WTC11 (cell line): ENCODE results near the gene FAM193A. TPM values are rescaled to one million over a fixed set of nuclear protein-coding genes. Genes with fewer than 3 reads are reported as not detected.

ENCODE experiments used
- ATAC-seq: fragments of 200-7000 bp; cut with Tn5 transposase; 2 replicates; pipeline ENCODE4 v1.10.0; 2021; ENCODE audit warnings: mild to moderate bottlenecking, moderate library complexity
- CTCF ChIA-PET: fragments of 300-600 bp; sonication (Branson Sonifier 250); formaldehyde crosslinking; loops from one replicate; lab custom pipeline; 2021; ENCODE audit warnings: antibody characterized with exemption; lab: Charles Lee
- POLR2A ChIA-PET: fragments of 350-600 bp; sonication (Branson Sonifier 250); formaldehyde crosslinking; loops from one replicate; lab custom pipeline; 2021; ENCODE audit warnings: antibody characterized with exemption; lab: Charles Lee
- DNase-seq: peaks from one replicate; pipeline ENCODE4 v3.0.0; 2021; ENCODE audit warnings: low spot score
- H3K27ac Mint-ChIP-seq: 2 replicates; pipeline ENCODE4 v1.8.0; 2021; ENCODE audit warnings: mixed read lengths
- H3K27me3 Mint-ChIP-seq: 2 replicates; pipeline ENCODE4 v1.8.0; 2021; ENCODE audit warnings: low read depth, mild to moderate bottlenecking, moderate library complexity, mixed read lengths
- H3K36me3 Mint-ChIP-seq: 2 replicates; pipeline ENCODE4 v1.8.0; 2021; ENCODE audit warnings: mixed read lengths
- H3K4me1 Mint-ChIP-seq: 2 replicates; pipeline ENCODE4 v1.8.0; 2022; ENCODE audit warnings: mixed read lengths
- H3K4me3 Mint-ChIP-seq: 2 replicates; pipeline ENCODE4 v1.8.0; 2021; ENCODE audit warnings: mild to moderate bottlenecking, moderate library complexity, mixed read lengths
- H3K9me3 Mint-ChIP-seq: 2 replicates; pipeline ENCODE4 v1.8.0; 2021; ENCODE audit warnings: mixed read lengths
- CBFB ChIP-seq: sonication (generic); formaldehyde crosslinking; IDR thresholded peaks from 2 replicates; pipeline ENCODE4 v1.8.1; 2022; ENCODE audit warnings: mild to moderate bottlenecking, low read depth, missing genetic modification reagents
- E2F5 ChIP-seq: sonication (generic); formaldehyde crosslinking; IDR thresholded peaks from 2 replicates; pipeline ENCODE4 v1.8.1; 2022; ENCODE audit warnings: mild to moderate bottlenecking, moderate library complexity, missing genetic modification reagents
- ESRRA ChIP-seq: sonication (generic); formaldehyde crosslinking; IDR thresholded peaks from 2 replicates; pipeline ENCODE4 v1.8.1; 2022; ENCODE audit warnings: mild to moderate bottlenecking, missing genetic modification reagents, borderline replicate concordance
- MLX ChIP-seq: sonication (generic); formaldehyde crosslinking; IDR thresholded peaks from 2 replicates; pipeline ENCODE4 v1.8.1; 2023; ENCODE audit warnings: mild to moderate bottlenecking, missing genetic modification reagents, moderate library complexity
- NR1H2 ChIP-seq: sonication (generic); formaldehyde crosslinking; IDR thresholded peaks from 2 replicates; pipeline ENCODE4 v1.9.0; 2021; ENCODE audit warnings: mild to moderate bottlenecking, moderate library complexity, missing genetic modification reagents
- NR3C1 ChIP-seq: sonication (generic); formaldehyde crosslinking; conservative IDR thresholded peaks from 2 replicates; pipeline ENCODE4 v1.8.1; 2023; ENCODE audit warnings: low read depth, mild to moderate bottlenecking, missing genetic modification reagents
- PRRX2 ChIP-seq: fragments of 250-450 bp; sonication (Bioruptor Pico); IDR thresholded peaks from 2 replicates; pipeline ENCODE4 v1.8.0; 2021; ENCODE audit warnings: mild to moderate bottlenecking
- SMAD4 ChIP-seq: sonication (generic); formaldehyde crosslinking; IDR thresholded peaks from 2 replicates; pipeline ENCODE4 v1.8.0; 2022; ENCODE audit warnings: mild to moderate bottlenecking, missing genetic modification reagents
- SOX15 ChIP-seq: fragments of 250-450 bp; sonication (Bioruptor Pico); IDR thresholded peaks from 2 replicates; pipeline ENCODE4 v1.9.0; 2021; ENCODE audit warnings: mild to moderate bottlenecking
- STAT6 ChIP-seq: sonication (generic); formaldehyde crosslinking; conservative IDR thresholded peaks from 2 replicates; pipeline ENCODE4 v1.8.1; 2023; ENCODE audit warnings: mild to moderate bottlenecking, low read depth, missing genetic modification reagents, moderate library complexity
- ZNF138 ChIP-seq: sonication (generic); formaldehyde crosslinking; conservative IDR thresholded peaks from 2 replicates; pipeline ENCODE4 v1.8.1; 2022; ENCODE audit warnings: mild to moderate bottlenecking, moderate library complexity, missing genetic modification reagents
- ZNF263 ChIP-seq: sonication (generic); formaldehyde crosslinking; IDR thresholded peaks from 2 replicates; pipeline ENCODE4 v1.8.1; 2022; ENCODE audit warnings: low read depth, mild to moderate bottlenecking, moderate library complexity, missing genetic modification reagents
- total RNA-seq: library from RNA; stranded (reverse); gene quantifications from 3 replicates; pipeline ENCODE4 v1.2.3, GENCODE V29; 2021
- TF ChIP-seq, protein P1 (sequence below): sonication (generic); formaldehyde crosslinking; IDR thresholded peaks from 2 replicates; pipeline ENCODE4 v1.8.0; 2023; ENCODE audit warnings: missing genetic modification reagents
- TF ChIP-seq, protein P2 (sequence below): sonication (generic); formaldehyde crosslinking; IDR thresholded peaks from 2 replicates; pipeline ENCODE4 v1.8.0; 2023; ENCODE audit warnings: missing genetic modification reagents, mild to moderate bottlenecking, borderline replicate concordance

The FAM193A gene
- total RNA-seq, 1 experiment from 2014 or later, result 28.1 TPM

GRCh38 chr4:2684486-2684885, 148.0 kb downstream of the FAM193A start (continued):
- TF ChIP-seq, protein P1, sequence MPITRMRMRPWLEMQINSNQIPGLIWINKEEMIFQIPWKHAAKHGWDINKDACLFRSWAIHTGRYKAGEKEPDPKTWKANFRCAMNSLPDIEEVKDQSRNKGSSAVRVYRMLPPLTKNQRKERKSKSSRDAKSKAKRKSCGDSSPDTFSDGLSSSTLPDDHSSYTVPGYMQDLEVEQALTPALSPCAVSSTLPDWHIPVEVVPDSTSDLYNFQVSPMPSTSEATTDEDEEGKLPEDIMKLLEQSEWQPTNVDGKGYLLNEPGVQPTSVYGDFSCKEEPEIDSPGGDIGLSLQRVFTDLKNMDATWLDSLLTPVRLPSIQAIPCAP (CRISPR knock-in tag), result no peak
- TF ChIP-seq NR1H2 (no peak), ZNF263 (no peak)
- TF ChIP-seq, all 79 proteins: peak for 0

GRCh38 chr4:2685541-2685940, 149.1 kb downstream of the FAM193A start:
- no peak overlapping the region for H3K4me3 Mint-ChIP-seq
- H3K27ac Mint-ChIP-seq, result peak overlapping the region; percentile 43
- H3K4me1 Mint-ChIP-seq, result no peaks in the 10 kb centered on the region
- ChIA-PET CTCF (interaction anchor here (1.8 kb wide), 1 partner anchor 13 kb away, joined by 4 read pairs; no protein-coding TSS in a partner anchor), POLR2A (no interaction called here)
- ATAC-seq (no peak), DNase-seq (no peak)
- peaks cover 45% of the 10 kb centered on the region for H3K36me3 Mint-ChIP-seq
- TF ChIP-seq PRRX2, result no peak
- TF ChIP-seq SMAD4, result no peak
- TF ChIP-seq ZNF138 (CRISPR knock-in tag), result no peak
- TF ChIP-seq, protein P2, sequence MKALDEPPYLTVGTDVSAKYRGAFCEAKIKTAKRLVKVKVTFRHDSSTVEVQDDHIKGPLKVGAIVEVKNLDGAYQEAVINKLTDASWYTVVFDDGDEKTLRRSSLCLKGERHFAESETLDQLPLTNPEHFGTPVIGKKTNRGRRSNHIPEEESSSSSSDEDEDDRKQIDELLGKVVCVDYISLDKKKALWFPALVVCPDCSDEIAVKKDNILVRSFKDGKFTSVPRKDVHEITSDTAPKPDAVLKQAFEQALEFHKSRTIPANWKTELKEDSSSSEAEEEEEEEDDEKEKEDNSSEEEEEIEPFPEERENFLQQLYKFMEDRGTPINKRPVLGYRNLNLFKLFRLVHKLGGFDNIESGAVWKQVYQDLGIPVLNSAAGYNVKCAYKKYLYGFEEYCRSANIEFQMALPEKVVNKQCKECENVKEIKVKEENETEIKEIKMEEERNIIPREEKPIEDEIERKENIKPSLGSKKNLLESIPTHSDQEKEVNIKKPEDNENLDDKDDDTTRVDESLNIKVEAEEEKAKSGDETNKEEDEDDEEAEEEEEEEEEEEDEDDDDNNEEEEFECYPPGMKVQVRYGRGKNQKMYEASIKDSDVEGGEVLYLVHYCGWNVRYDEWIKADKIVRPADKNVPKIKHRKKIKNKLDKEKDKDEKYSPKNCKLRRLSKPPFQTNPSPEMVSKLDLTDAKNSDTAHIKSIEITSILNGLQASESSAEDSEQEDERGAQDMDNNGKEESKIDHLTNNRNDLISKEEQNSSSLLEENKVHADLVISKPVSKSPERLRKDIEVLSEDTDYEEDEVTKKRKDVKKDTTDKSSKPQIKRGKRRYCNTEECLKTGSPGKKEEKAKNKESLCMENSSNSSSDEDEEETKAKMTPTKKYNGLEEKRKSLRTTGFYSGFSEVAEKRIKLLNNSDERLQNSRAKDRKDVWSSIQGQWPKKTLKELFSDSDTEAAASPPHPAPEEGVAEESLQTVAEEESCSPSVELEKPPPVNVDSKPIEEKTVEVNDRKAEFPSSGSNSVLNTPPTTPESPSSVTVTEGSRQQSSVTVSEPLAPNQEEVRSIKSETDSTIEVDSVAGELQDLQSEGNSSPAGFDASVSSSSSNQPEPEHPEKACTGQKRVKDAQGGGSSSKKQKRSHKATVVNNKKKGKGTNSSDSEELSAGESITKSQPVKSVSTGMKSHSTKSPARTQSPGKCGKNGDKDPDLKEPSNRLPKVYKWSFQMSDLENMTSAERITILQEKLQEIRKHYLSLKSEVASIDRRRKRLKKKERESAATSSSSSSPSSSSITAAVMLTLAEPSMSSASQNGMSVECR (CRISPR knock-in tag), result no peak
- TF ChIP-seq NR3C1 (CRISPR knock-in tag), result no peak
- no peak for TF ChIP-seq CBFB (CRISPR knock-in tag)
- peaks cover 6% of the 10 kb centered on the region for H3K9me3 Mint-ChIP-seq
- no peaks in the 10 kb centered on the region for H3K27me3 Mint-ChIP-seq

DNA sequence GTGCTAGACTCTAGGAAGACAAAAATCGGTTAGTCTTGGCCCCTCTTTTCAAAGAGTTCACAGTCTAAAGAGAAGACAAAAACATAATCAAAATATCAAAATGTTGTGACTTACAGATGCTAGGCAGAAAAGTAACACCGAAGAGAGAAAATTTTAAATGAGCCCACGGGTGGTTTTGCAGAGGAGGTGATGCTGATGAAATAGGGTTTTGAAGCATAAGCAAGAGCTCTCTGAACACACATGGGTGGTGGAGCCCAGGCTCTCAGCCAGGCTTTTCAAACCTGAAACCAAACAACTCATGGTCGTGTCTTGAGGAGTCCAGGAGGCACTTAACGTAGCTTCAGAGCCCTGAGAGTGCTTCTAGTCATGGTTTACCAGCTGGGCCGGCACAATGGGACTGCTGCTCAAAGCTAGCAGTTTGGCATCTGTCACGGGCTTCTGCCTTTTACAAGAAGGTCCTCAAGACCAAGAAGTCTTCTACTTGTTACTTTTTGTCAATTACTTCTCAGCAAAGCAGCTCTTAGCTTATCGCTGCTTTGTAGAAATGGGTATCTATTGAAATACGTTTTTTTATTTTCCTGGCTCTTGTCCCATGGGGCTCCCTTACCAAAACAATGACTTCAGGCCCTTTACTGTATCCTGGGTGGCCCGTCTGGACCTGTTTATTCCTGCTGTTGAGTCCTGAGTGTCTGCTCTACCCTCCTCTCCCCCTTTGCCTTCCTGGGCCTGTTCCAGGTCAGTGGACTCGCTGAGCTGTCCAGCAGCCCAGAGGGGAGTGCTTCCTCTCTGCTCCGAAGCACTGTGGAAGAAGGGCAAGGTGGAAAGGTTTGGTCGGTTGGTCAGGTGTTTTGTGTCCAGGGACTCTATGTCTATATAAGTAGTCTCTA, 150.2 kb downstream of the FAM193A start:
- H3K27me3 Mint-ChIP-seq, result no peaks in the 10 kb centered on the region
- DNase-seq (no peak), ATAC-seq (no peak)
- peaks cover 47% of the 10 kb centered on the region for H3K36me3 Mint-ChIP-seq
- CTCF ChIA-PET, result interaction anchor here (0.7 to 1.8 kb wide), 3 partner anchors 14 to 467 kb away, joined by 3 to 4 read pairs (median 4); no protein-coding TSS in a partner anchor
- POLR2A ChIA-PET, result interaction anchor here (1.0 kb wide), 1 partner anchor 218 kb away, joined by 3 read pairs; the partner anchor contains the start of gene RNF4
- H3K9me3 Mint-ChIP-seq, result no peaks in the 10 kb centered on the region
- H3K27ac Mint-ChIP-seq, result peak overlapping the region; percentile 73; the same call in 1 of the 2 replicates
- no peaks in the 10 kb centered on the region for H3K4me1 Mint-ChIP-seq
- no peak overlapping the region for H3K4me3 Mint-ChIP-seq
- no peak for TF ChIP-seq CBFB (CRISPR knock-in tag)
- TF ChIP-seq E2F5 (CRISPR knock-in tag), result no peak
- no peak for TF ChIP-seq STAT6 (CRISPR knock-in tag)
- TF ChIP-seq, protein P1 (CRISPR knock-in tag), result no peak
- no peak for TF ChIP-seq ESRRA (CRISPR knock-in tag)
- no peak for TF ChIP-seq SOX15
- TF ChIP-seq PRRX2, result no peak
- no peak for TF ChIP-seq MLX
- TF ChIP-seq, all 79 proteins: peak for 0
